ENCODE data around the gene OTUD3.

DNA sequence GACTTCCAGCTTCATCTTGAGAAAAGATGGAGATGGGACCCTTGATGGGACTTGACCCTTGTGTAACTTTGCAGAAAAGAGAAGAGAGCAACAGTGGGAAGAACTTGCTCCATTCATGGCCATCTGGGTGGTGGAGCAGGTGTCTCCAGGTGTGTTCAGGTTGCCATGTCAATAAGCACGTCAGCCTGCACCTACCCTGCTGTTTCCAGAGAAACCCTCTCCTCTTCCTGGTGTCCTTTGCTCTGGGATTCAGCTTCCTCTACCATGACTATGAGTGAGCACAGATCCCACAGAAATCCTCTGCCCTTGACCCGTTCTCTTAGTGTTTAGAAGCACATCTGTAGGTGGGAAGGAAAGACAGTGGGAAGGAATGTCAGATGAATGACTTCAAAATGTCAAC, 21.8 kb upstream of the OTUD3 start:
- TF ChIP-seq, protein P1, sequence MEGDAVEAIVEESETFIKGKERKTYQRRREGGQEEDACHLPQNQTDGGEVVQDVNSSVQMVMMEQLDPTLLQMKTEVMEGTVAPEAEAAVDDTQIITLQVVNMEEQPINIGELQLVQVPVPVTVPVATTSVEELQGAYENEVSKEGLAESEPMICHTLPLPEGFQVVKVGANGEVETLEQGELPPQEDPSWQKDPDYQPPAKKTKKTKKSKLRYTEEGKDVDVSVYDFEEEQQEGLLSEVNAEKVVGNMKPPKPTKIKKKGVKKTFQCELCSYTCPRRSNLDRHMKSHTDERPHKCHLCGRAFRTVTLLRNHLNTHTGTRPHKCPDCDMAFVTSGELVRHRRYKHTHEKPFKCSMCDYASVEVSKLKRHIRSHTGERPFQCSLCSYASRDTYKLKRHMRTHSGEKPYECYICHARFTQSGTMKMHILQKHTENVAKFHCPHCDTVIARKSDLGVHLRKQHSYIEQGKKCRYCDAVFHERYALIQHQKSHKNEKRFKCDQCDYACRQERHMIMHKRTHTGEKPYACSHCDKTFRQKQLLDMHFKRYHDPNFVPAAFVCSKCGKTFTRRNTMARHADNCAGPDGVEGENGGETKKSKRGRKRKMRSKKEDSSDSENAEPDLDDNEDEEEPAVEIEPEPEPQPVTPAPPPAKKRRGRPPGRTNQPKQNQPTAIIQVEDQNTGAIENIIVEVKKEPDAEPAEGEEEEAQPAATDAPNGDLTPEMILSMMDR (IDR thresholded peaks at IDR 0.05; ENCODE audit: low read length), result no peak
- TF ChIP-seq EZH2 (IDR thresholded peaks at IDR 0.05; ENCODE audit: borderline replicate concordance, low read length), result no peak
